Choroid plexus epithelial cell (primary cell): Measurements from ENCODE around the gene NAALADL1.

Experiments
- DNase-seq: peaks from one replicate; pipeline ENCODE4 v3.0.0-alpha.2; 2010; ENCODE audit warnings: low read depth
- H3K4me3 ChIP-seq: 2 replicates; pipeline ENCODE4 v1.5.1; 2011; ENCODE audit warnings: low read depth, mild to moderate bottlenecking, control low read depth, low read length, moderate library complexity
- CTCF ChIP-seq: conservative IDR thresholded peaks from 2 replicates; pipeline ENCODE4 v1.5.1; 2011; ENCODE audit warnings: low read depth, mild to moderate bottlenecking, control low read depth, inconsistent platforms, low read length, moderate library complexity

The NAALADL1 gene

GRCh38 chr11:65058419-65059054, at the start of gene NAALADL1:
NAALADL1 (minus strand) TSS chr11:65058553; CDS start chr11:65058521, 32 bp downstream.
- DNase-seq = no peak
- TF ChIP-seq CTCF = no peak
- no peak within 1 kb of the TSS for H3K4me3 ChIP-seq

GRCh38 chr11:65107751-65108468, 49.6 kb upstream of the NAALADL1 start:
- TF ChIP-seq CTCF = no peak
- H3K4me3 ChIP-seq = no peak overlapping the region
- no peak for DNase-seq

DNA sequence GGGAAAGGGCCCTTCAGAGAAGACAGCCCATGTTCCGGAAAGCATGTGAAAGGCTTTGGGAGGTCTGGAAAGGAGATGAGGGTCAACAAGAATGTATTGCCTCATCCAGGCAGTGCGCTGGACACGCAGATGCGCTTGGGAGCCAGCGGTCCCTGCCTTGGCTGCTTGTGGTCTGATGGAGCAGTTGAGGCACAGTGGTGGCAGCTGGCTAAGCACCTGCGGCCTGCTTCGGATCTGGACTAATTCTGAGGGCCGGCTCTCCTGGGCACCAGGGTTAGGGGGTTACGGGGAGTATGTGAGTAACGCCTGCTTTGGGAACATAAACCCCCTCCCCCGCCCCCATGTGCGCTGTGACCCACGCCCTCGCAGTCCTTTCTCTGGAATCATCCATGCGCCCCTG, 48.7 kb upstream of the NAALADL1 start:
- no peak for TF ChIP-seq CTCF
- no peak overlapping the region for H3K4me3 ChIP-seq
- DNase-seq = no peak

GRCh38 chr11:65104628-65105027, 46.3 kb upstream of the NAALADL1 start:
- no peak for DNase-seq
- no peak overlapping the region for H3K4me3 ChIP-seq
- TF ChIP-seq CTCF = no peak

- no peak for TF ChIP-seq CTCF
- no peak for DNase-seq
- no peak overlapping the region for H3K4me3 ChIP-seq
Observed at GRCh38 chr11:65103476-65103875, 45.1 kb upstream of the NAALADL1 start.

GRCh38 chr11:65102142-65103095, 44.1 kb upstream of the NAALADL1 start:
- no peak for DNase-seq
- no peak for TF ChIP-seq CTCF
- H3K4me3 ChIP-seq = no peak overlapping the region
